Left ventricle myocardium inferior (tissue), 1 donor: ENCODE data around the gene TNFSF12. TPM values are rescaled to one million over a fixed set of nuclear protein-coding genes. Genes with fewer than 3 reads are reported as not detected.

ENCODE experiments used
- DNase-seq: peaks from one replicate; pipeline ENCODE4 v3.0.0-alpha.2; 2020
- H3K27ac ChIP-seq: fragments of 200-600 bp; replicated peaks from 2 replicates; pipeline ENCODE4 v1.8.0; 2021
- H3K27me3 ChIP-seq: fragments of 200-600 bp; 2 replicates; pipeline ENCODE4 v1.8.0; 2021; ENCODE audit warnings: low read depth
- H3K36me3 ChIP-seq: fragments of 200-600 bp; 2 replicates; pipeline ENCODE4 v1.8.0; 2021
- H3K4me1 ChIP-seq: fragments of 200-600 bp; 2 replicates; pipeline ENCODE4 v1.8.0; 2021
- H3K4me3 ChIP-seq: fragments of 200-600 bp; 2 replicates; pipeline ENCODE4 v1.8.0; 2021; ENCODE audit warnings: mild to moderate bottlenecking, moderate library complexity
- H3K9me3 ChIP-seq: fragments of 200-600 bp; replicated peaks from 2 replicates; pipeline ENCODE4 v1.8.0; 2021
- CTCF ChIP-seq: fragments of 200-600 bp; IDR thresholded peaks from 2 replicates; pipeline ENCODE4 v1.8.0; 2021; ENCODE audit warnings: antibody characterized with exemption, mild to moderate bottlenecking, borderline replicate concordance
- intact Hi-C: fragments of 100-400 bp; cut with micrococcal nuclease; formaldehyde crosslinking; loops from one replicate; pipeline ENCODE4 v1.11.0; 2022
- total RNA-seq: library from RNA; stranded (reverse); fragmentation: NEBNext Ultra II Directional; extraction: Animal tissue kit (Norgen Biotek cat#: 25700); gene quantifications from one replicate; pipeline ENCODE4 v1.2.1, GENCODE V29; 2021
- donor health status: DM: no; HTN: yes; CAD: no; lungs with severe emphysema.

The TNFSF12 gene
- total RNA-seq, 1 donor from 2014 or later = 29.9 TPM

GRCh38 chr17:7586673-7587419 is 38.0 kb downstream of the TNFSF12 start:
- Histone ChIP-seq H3K27me3 (no peaks in the 10 kb centered on the region), H3K4me1 (peaks cover 68% of the 10 kb centered on the region), H3K4me3 (peak overlapping the region; percentile 36), H3K27ac (peak overlapping the region; percentile 83), H3K9me3 (no peaks in the 10 kb centered on the region), H3K36me3 (peaks cover 23% of the 10 kb centered on the region)
- TF ChIP-seq CTCF = peak; percentile 50
- DNase-seq = no peak
- intact Hi-C loops = no loop called here

GRCh38 chr17:7587420-7588151 is 38.7 kb downstream of the TNFSF12 start:
- Histone ChIP-seq H3K27ac (peak overlapping the region; percentile 83), H3K27me3 (no peaks in the 10 kb centered on the region), H3K4me1 (peaks cover 61% of the 10 kb centered on the region), H3K9me3 (no peaks in the 10 kb centered on the region), H3K4me3 (peak overlapping the region; percentile 36), H3K36me3 (peaks cover 31% of the 10 kb centered on the region)
- TF ChIP-seq CTCF = no peak
- intact Hi-C loops = no loop called here
- DNase-seq = no peak

GRCh38 chr17:7588553-7589203 is 39.8 kb downstream of the TNFSF12 start:
- DNase-seq = no peak
- Histone ChIP-seq H3K9me3 (no peaks in the 10 kb centered on the region), H3K36me3 (peaks cover 42% of the 10 kb centered on the region), H3K27me3 (no peaks in the 10 kb centered on the region), H3K4me1 (peaks cover 52% of the 10 kb centered on the region), H3K27ac (peak overlapping the region; percentile 83), H3K4me3 (peak overlapping the region; percentile 63)
- no peak for TF ChIP-seq CTCF
- intact Hi-C loops = no loop called here

GRCh38 chr17:7589204-7589868 is 40.5 kb downstream of the TNFSF12 start:
- Histone ChIP-seq H3K27me3 (no peaks in the 10 kb centered on the region), H3K36me3 (peaks cover 48% of the 10 kb centered on the region), H3K4me1 (peaks cover 46% of the 10 kb centered on the region), H3K27ac (peak overlapping the region; percentile 83), H3K4me3 (peak overlapping the region; percentile 63), H3K9me3 (no peaks in the 10 kb centered on the region)
- intact Hi-C loops = no loop called here
- peak; percentile 87 for DNase-seq
- TF ChIP-seq CTCF = peak; percentile 93

GRCh38 chr17:7589891-7590691 is 41.2 kb downstream of the TNFSF12 start, which contains the start of gene SOX15:
TSS of gene SOX15 (minus strand) at chr17:7590094. CDS start at chr17:7589676, 418 bp downstream.
- Histone ChIP-seq H3K9me3 (no peaks in the 10 kb centered on the region), H3K4me3 (peak within 1 kb of the TSS; percentile 63), H3K27ac (peak within 1 kb of the TSS; percentile 83), H3K36me3 (peaks cover 56% of the 10 kb centered on the region), H3K4me1 (peaks cover 38% of the 10 kb centered on the region), H3K27me3 (no peaks in the 10 kb centered on the region)
- intact Hi-C loops = no loop called here
- DNase-seq = no peak
- TF ChIP-seq CTCF = no peak
